Measurements from ENCODE around the gene SLC16A8.

The SLC16A8 gene

GRCh38 chr22:38033522-38034277 is 50.3 kb downstream of the SLC16A8 start:
- Histone ChIP-seq H3K36me3 (ENCODE audit: control insufficient read depth, insufficient read depth, low read length) (no peaks in the 10 kb centered on the region), H3K27me3 (ENCODE audit: control insufficient read depth, insufficient read depth, low read length) (no peaks in the 10 kb centered on the region), H3K9me3 (ENCODE audit: control insufficient read depth, insufficient read depth, low read length) (no peaks in the 10 kb centered on the region), H3K4me1 (ENCODE audit: control insufficient read depth, insufficient read depth, low read length) (peaks cover 10% of the 10 kb centered on the region), H3K9ac (ENCODE audit: low read depth, low read length) (peak overlapping the region; percentile 54), H3K4me3 (ENCODE audit: low read depth, low read length) (no peak overlapping the region)

DNA sequence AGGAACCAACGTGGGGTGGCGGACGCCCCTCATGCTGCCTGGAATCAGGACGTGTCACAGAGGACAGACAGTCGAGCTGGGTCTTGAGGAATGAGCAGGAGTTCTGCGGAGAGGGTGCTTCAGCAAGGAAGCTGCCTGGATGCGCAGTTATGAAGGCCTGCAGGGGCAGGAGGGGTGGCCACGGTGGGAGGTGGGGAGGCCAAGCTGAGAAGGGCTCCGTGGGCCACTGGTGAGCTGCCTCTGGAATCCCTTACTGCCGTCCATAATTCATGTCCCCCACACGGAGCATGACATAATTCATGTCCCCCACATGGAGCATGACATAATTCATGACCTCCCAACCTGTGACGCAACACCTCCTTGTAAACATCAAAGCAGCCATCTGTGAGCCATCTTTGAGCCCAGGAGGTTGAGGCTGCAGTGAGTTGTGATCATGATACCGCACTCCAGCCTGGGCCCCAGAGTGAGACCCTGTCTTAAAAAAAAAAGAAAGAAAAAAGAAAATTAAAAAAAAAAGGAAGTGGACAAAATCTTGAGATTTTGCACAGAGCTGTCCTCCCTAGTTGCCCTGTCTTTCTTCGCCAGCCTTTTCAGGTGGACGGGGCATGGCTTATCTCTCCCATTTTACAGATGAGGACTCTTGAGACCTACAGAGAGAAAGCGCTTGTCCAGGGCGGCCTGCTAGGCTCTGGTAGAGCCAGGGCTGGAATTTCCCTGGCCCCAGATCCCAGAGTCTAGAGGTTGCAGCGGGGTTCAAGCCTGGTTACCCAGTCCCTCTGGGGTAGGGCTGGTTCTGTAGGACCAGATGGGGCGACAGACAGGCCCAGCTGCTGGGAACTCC is 51.1 kb downstream of the SLC16A8 start:
- no peak overlapping the region for H3K4me3 ChIP-seq (ENCODE audit: low read depth, low read length)
- H3K27me3 ChIP-seq (ENCODE audit: control insufficient read depth, insufficient read depth, low read length) = no peaks in the 10 kb centered on the region
- no peaks in the 10 kb centered on the region for H3K9me3 ChIP-seq (ENCODE audit: control insufficient read depth, insufficient read depth, low read length)
- no peak overlapping the region for H3K9ac ChIP-seq (ENCODE audit: low read depth, low read length)
- peaks cover 10% of the 10 kb centered on the region for H3K4me1 ChIP-seq (ENCODE audit: control insufficient read depth, insufficient read depth, low read length)
- H3K36me3 ChIP-seq (ENCODE audit: control insufficient read depth, insufficient read depth, low read length) = no peaks in the 10 kb centered on the region

DNA sequence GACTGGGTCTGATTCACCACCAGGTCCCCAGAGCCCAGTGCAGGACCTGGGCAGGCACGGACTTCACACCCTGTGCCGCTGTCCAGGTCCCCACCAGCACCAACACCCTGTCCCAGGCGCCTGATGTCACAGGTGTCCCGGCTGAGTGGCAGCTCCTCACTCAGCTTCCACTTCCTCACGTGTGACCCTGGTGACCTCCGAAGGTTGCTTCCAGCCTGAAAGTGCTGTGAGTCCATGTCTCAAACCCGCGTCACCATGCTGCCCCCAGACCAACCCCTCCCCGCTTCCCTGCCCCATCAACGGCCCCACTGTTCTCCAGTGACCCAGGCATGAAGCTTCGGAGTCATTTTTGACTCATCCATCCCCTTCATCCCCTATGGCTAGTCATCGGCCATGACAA is 52.5 kb downstream of the SLC16A8 start:
- Histone ChIP-seq H3K27me3 (ENCODE audit: control insufficient read depth, insufficient read depth, low read length) (no peaks in the 10 kb centered on the region), H3K36me3 (ENCODE audit: control insufficient read depth, insufficient read depth, low read length) (no peaks in the 10 kb centered on the region), H3K4me1 (ENCODE audit: control insufficient read depth, insufficient read depth, low read length) (peaks cover 8% of the 10 kb centered on the region), H3K4me3 (ENCODE audit: low read depth, low read length) (no peak overlapping the region), H3K9ac (ENCODE audit: low read depth, low read length) (no peak overlapping the region), H3K9me3 (ENCODE audit: control insufficient read depth, insufficient read depth, low read length) (no peaks in the 10 kb centered on the region)

GRCh38 chr22:38030311-38031133 is 53.5 kb downstream of the SLC16A8 start:
- peaks cover 8% of the 10 kb centered on the region for H3K4me1 ChIP-seq (ENCODE audit: control insufficient read depth, insufficient read depth, low read length)
- H3K9ac ChIP-seq (ENCODE audit: low read depth, low read length) = no peak overlapping the region

DNA sequence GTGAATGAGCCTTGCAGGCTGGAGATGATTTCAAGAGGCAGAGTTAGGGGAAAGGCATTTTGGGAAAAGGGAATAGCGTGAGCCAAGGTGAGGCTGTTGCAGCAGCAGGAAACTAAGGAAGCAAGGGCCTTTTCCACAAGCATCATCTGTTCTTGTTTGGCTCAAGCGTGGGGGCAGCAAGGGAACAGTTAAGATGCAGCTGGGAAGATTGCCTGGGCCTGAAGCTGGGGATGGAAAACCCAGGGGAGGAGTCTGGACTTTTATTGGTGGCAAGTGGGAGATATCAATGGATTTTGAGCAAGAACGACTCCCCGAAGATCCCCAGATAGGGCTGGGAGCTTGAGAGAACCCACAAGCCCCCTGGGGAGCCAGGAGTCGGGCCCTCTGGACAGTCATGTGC is 54.1 kb downstream of the SLC16A8 start:
- Histone ChIP-seq H3K27me3 (ENCODE audit: control insufficient read depth, insufficient read depth, low read length) (no peaks in the 10 kb centered on the region), H3K9ac (ENCODE audit: low read depth, low read length) (no peak overlapping the region), H3K4me1 (ENCODE audit: control insufficient read depth, insufficient read depth, low read length) (peaks cover 5% of the 10 kb centered on the region), H3K36me3 (ENCODE audit: control insufficient read depth, insufficient read depth, low read length) (no peaks in the 10 kb centered on the region), H3K9me3 (ENCODE audit: control insufficient read depth, insufficient read depth, low read length) (no peaks in the 10 kb centered on the region), H3K4me3 (ENCODE audit: low read depth, low read length) (no peak overlapping the region)

More at GRCh38 chr22:38030311-38031133, 53.5 kb downstream of the SLC16A8 start:
- Histone ChIP-seq H3K27me3 (ENCODE audit: control insufficient read depth, insufficient read depth, low read length) (no peaks in the 10 kb centered on the region), H3K36me3 (ENCODE audit: control insufficient read depth, insufficient read depth, low read length) (no peaks in the 10 kb centered on the region), H3K4me3 (ENCODE audit: low read depth, low read length) (no peak overlapping the region), H3K9me3 (ENCODE audit: control insufficient read depth, insufficient read depth, low read length) (no peaks in the 10 kb centered on the region)

DNA sequence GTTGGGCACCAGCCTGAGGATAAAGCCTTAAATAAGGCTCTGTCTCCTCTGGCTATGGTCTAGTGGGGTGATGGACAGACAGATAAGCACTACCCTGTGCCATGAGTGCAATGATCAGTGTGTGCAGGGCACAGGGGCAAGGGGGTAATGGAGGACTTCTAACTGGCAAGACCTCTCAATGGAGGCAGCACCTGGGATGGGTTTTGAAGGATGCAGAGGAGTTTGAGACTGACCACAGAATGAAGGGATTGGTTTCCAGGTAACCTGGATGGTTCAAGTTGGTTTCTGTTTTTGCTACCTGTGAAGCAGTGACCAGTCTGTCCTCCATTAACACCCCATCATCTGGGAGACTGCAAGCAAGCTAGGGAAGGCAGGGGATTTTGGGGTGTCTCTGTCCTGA is 54.6 kb downstream of the SLC16A8 start:
- no peaks in the 10 kb centered on the region for H3K9me3 ChIP-seq (ENCODE audit: control insufficient read depth, insufficient read depth, low read length)
- H3K27me3 ChIP-seq (ENCODE audit: control insufficient read depth, insufficient read depth, low read length) = no peaks in the 10 kb centered on the region
- H3K4me1 ChIP-seq (ENCODE audit: control insufficient read depth, insufficient read depth, low read length) = peaks cover 2% of the 10 kb centered on the region
- no peak overlapping the region for H3K9ac ChIP-seq (ENCODE audit: low read depth, low read length)
- H3K4me3 ChIP-seq (ENCODE audit: low read depth, low read length) = no peak overlapping the region
- H3K36me3 ChIP-seq (ENCODE audit: control insufficient read depth, insufficient read depth, low read length) = no peaks in the 10 kb centered on the region

- Histone ChIP-seq H3K27me3 (ENCODE audit: control insufficient read depth, insufficient read depth, low read length) (no peaks in the 10 kb centered on the region), H3K9ac (ENCODE audit: low read depth, low read length) (no peak overlapping the region), H3K9me3 (ENCODE audit: control insufficient read depth, insufficient read depth, low read length) (no peaks in the 10 kb centered on the region), H3K36me3 (ENCODE audit: control insufficient read depth, insufficient read depth, low read length) (no peaks in the 10 kb centered on the region), H3K4me3 (ENCODE audit: low read depth, low read length) (no peak overlapping the region), H3K4me1 (ENCODE audit: control insufficient read depth, insufficient read depth, low read length) (no peaks in the 10 kb centered on the region)
Observed at GRCh38 chr22:38028344-38029130, 55.4 kb downstream of the SLC16A8 start.

Measured in iPS-15b (cell line).